GM19438 (cell line): ENCODE results near the gene NAGK.
A peak's percentile ranks its signal among the peaks of the same experiment; 100 is the strongest.
"Not testable (repeated sequence)": the region's sequence is repeated elsewhere in the genome, so short reads cannot be mapped to it uniquely, and the experiment has no call there.

Source experiments
- ATAC-seq: cut with Tn5 transposase; IDR thresholded peaks from one replicate; pipeline ENCODE4 v1.9.1; 2021; ENCODE audit warnings: low read depth; ENCODE audit not compliant: unreplicated experiment

NAGK gene

DNA sequence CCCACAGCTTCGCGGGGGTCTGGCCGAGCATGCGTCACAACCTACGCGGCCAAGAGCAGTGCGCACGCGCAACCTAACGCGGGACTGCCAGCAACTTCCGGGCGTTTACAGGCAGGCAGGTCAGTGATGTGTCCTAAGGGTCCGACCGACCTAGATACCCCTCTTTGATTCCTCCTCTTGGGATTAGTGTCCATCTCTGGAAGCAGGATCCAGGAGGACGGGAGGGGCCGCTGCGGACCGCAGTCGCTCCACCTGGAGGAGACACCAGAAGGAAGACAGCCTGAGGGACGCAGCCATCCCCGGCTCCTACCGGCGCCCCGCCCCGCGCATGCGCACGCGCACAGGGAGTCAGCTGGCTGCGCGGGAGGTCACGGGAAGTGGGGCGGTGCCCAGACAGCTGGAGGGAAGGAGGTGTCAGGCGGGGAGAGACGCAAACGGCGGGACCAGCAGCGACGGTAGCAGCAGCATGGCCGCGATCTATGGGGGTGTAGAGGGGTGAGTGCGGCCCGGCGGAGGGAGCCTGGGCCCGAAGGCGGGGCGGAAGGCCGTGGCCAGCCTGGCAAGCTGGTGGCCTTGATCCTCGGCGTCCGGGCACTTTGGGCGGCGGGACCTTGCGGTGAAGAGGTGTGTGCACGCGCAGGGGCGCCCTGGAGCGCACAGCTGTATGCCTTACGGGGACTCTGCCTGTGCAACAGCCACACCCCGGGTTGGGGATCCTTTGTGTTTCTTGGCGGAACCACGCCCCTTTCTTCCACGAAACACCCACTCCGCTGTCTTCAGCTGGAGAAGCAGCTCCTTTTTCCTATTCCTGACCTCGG is at the start of gene NAGK:
NAGK (plus strand) TSS at position 431 of the 818 bp plus-strand sequence; CDS start at position 467, 36 bp downstream.
- peak; percentile 41 for ATAC-seq

DNA sequence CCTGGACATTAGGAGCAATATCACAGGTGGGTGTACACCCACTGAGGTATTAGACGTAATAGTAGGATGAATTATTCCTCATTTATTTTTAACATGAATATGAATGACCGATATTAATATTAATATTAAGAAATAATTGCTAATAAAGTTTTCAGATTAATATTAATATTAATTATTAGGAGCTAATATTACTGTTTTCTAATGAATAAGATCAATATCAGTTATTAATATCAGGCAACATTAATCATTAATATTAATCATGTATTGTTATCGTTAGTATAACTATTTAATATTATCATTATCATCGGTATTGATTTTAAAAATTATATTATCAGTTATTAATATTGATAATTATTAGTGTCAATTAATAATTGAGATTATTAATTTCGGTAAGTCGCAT is 48.5 kb upstream of the NAGK start:
- ATAC-seq, result not testable (repeated sequence)

- ATAC-seq, result not testable (repeated sequence)
These were observed 47.1 kb upstream of the NAGK start for GRCh38 chr2:71021394-71021793.

- ATAC-seq, result not testable (repeated sequence)
These were observed 44.8 kb upstream of the NAGK start for GRCh38 chr2:71023553-71024243.

DNA sequence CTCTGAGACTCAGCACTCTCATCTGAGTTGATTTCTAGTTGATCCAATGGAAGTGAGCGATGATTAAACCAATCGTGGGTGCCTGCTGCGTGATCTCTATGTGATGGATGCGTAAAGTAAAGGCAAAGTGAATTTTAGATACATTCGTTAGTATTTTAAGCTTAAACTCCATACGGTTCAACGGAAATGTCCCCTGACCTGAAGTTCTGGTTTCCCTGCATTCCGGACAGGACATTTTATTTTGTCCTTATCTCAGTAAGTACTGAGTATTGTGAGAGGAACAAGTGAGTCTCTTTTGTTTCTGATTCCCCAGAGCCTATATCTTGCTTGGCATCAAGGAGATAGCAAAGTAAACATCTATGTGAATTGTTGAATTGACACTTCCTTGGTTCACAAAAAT is 32.2 kb upstream of the NAGK start:
- not testable (repeated sequence) for ATAC-seq

DNA sequence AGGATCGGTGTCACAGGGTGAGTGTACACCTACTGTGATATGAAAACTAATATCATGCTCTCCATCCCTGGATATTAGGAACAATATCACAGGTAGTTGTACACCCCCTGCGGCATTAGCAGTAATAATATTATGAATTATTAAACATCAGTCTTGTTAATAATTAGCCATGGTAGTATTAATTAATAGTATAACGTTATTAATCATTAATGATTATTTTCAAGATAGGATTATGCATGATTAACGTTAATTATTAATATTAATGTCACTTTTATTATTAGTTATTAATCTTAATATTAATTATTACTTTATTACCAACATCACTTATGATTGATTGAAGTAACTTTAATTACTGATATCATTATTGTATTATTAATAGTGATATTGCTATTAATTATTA is 26.2 kb upstream of the NAGK start:
- ATAC-seq, result no peak

GRCh38 chr2:71043531-71044407 is 24.7 kb upstream of the NAGK start:
- ATAC-seq, result no peak

- ATAC-seq, result no peak
These were observed 23.3 kb upstream of the NAGK start for GRCh38 chr2:71045151-71045550.

- ATAC-seq, result no peak
These were observed 22.4 kb upstream of the NAGK start for GRCh38 chr2:71045865-71046548.

- no peak for ATAC-seq
These were observed 20.4 kb upstream of the NAGK start for GRCh38 chr2:71048096-71048495.

DNA sequence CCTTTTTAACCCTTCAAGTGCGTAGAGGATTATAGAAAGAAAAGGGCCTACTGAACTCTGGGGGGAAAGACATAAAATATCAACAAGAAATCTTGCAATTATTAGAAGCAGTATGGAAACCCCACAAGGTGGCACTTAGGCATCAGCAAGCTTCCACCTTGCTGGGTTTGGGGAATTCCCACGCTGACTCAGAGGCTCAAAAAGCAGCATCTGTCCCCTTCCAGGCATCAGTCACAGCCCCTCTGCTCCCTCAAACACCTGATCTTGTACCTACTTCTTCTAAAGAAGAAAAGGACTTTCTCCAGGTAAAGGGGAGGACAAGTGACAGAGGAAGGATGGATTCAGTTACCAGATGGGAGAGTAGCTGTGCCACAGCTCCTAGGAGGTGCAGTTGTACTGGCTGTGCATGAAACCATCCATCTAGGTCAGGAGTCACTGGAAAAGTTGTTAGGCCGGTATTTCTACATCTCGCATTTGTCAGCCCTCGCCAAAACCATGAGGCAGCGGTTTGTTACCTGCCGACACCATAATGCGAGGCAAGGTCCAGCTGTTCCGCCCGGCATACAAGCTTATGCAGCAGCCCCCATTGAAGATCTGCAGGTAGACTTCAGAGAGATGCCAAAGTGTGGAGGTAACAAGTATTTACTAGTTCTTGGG is 18.6 kb upstream of the NAGK start:
- not testable (repeated sequence) for ATAC-seq

DNA sequence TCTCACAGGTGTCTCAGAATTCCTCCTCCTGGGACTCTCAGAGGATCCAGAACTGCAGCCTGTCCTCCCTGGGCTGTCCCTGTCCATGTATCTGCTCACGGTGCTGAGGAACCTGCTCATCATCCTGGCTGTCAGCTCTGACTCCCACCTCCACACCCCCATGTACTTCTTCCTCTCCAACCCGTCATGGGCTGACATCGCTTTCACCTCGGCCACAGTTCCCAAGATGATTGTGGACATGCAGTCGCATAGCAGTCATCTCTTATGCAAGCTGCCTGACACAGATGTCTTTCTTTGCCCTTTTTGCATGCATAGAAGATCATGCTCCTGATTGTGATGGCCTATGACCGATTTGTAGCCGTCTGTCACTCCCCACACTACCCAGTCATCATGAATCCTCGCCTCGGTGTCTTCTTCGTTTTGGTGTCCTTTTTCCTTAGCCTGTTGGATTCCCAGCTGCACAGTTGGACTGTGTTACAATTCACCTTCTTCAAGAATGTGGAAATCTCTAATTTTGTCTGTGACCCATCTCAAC is 13.2 kb upstream of the NAGK start:
- ATAC-seq, result not testable (repeated sequence)

DNA sequence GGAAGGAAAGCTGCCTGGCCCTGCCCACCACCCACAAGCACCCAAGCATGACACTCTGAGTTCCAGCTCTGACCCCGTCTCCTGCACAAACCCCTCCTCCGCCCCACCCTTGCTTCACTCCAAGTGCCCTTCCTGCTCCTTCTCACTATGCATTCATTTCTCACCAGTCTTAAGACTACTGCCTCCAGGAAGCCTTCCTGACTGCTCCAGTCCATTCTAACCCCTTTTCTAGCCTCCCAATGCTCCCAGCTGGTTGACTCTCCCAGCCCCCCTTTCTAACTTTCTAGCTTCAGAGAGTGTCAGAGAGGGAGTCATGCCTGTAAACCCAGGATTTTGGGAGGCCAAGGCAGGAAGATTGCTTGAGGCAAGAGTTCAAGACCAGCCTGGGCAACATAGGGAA is 8.2 kb upstream of the NAGK start:
- no peak for ATAC-seq

DNA sequence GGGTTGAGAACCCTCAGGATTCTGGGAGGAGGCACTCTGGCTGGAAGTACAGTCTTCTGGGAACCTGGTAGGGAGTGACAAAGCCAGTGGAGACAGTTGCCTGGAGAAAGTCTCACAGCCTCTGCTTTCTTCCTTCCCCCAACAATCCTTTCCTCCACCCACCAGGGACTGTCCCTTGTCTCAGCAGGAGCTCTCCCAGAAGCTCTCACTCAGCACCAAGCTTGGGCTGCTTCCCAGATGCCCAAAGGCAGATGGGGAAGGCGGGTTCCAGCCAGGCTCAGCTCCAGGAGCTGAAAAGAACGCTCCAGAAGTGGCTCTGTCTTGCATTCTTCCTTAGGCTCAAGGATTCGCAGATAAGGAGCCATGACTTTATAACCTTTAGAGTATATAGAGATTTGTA is 7.6 kb upstream of the NAGK start:
- ATAC-seq, result no peak

DNA sequence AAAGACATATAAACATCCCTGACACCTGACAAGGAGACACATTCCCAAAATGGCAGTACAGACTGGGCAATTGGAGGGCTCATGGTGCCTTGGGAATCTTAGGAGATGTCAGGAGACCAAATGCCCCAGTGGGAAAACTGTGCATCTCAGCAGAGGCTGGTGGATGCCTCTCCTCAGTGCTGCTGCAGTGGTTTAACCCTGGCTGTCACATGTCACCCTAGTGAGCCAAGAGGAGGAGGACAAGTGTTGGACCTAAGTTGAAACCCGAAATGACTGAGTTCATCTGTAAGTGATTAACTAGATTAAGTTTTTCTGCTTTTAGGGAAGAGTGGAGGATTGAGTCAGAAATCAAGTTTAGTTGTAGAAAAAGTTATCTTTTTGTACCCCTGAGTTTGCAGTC is 5.2 kb upstream of the NAGK start:
- no peak for ATAC-seq

- no peak for ATAC-seq
These were observed 4.3 kb upstream of the NAGK start for GRCh38 chr2:71064110-71064611.

- peak; percentile 28 for ATAC-seq
These were observed 3.5 kb upstream of the NAGK start for GRCh38 chr2:71064754-71065621.

- ATAC-seq, result no peak
These were observed 1.6 kb upstream of the NAGK start for GRCh38 chr2:71066856-71067255.
